AG09309 (cell line): ENCODE results near the gene MCC.

Experiments
- DNase-seq: peaks from one replicate; pipeline ENCODE4 v3.0.0-alpha.2; 2010; ENCODE audit warnings: low read depth
- H3K4me3 ChIP-seq: 2 replicates; pipeline ENCODE4 v1.5.1; 2011; ENCODE audit warnings: mild to moderate bottlenecking, low read depth, low read length, moderate library complexity; ENCODE audit not compliant: control insufficient read depth
- TF ChIP-seq, protein P1 (sequence below): IDR thresholded peaks from 2 replicates; pipeline ENCODE4 v1.5.1; 2011; ENCODE audit warnings: mild to moderate bottlenecking, low read depth, low read length, inconsistent platforms; ENCODE audit not compliant: insufficient read depth, control insufficient read depth; ENCODE audit errors: missing control alignments

Gene MCC

DNA sequence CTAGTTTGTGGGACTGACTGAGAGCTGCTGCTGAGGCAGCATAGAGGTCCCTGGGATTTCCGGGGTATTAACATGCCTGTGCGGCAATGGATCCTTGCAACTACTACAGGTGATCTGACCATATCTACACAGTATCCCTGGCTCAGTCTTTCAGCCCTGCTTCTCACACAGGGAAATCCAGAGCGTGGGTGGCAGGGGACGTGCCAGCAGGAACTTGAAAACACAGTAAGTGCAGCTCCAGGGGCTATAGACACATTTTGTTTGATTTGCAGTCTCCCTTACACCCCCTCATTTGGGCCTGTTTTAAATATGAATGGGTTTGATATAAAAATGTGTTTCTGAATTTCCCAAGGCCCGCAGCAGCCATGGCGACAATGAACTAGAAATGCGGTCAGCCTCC, 302.2 kb downstream of the MCC start:
- DNase-seq = no peak
- TF ChIP-seq, protein P1, sequence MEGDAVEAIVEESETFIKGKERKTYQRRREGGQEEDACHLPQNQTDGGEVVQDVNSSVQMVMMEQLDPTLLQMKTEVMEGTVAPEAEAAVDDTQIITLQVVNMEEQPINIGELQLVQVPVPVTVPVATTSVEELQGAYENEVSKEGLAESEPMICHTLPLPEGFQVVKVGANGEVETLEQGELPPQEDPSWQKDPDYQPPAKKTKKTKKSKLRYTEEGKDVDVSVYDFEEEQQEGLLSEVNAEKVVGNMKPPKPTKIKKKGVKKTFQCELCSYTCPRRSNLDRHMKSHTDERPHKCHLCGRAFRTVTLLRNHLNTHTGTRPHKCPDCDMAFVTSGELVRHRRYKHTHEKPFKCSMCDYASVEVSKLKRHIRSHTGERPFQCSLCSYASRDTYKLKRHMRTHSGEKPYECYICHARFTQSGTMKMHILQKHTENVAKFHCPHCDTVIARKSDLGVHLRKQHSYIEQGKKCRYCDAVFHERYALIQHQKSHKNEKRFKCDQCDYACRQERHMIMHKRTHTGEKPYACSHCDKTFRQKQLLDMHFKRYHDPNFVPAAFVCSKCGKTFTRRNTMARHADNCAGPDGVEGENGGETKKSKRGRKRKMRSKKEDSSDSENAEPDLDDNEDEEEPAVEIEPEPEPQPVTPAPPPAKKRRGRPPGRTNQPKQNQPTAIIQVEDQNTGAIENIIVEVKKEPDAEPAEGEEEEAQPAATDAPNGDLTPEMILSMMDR = no peak
- no peak overlapping the region for H3K4me3 ChIP-seq

- TF ChIP-seq, protein P1 = no peak
- H3K4me3 ChIP-seq = no peak overlapping the region
- no peak for DNase-seq
These were observed 304.6 kb downstream of the MCC start for GRCh38 chr5:113183694-113184093.

DNA sequence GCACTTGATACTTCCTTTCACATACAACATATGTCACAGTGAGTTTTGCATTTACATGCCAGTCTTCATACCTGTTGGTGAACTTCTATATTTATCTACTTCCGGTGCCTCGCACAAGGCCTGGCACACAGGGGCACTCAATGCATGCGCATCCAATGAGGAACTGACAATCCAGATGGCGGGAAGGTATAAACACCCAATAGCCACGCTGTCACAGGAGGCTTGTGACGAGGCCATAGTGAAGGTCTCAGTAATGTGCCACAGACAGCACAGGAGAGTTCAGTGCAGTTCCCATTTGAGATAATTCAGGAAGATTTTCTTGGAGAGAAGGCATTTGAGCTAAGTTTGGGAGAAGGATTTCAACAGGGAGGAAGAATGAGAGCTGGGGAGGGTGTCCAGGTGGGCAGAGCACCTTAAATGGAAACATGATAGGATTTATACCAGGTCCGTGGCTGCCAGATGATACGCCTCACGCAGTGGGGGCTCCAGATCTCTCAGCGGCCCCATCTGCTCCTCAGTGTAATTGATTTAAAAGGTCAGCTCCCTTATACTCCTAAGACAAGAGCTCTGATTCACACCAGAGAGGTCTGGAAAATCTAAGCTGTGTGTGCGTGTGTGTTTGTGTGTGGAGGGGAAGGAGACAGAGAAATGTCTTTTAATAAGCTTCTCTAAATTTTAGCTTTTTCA, 305.5 kb downstream of the MCC start:
- DNase-seq = no peak
- no peak overlapping the region for H3K4me3 ChIP-seq
- TF ChIP-seq, protein P1 = no peak

DNA sequence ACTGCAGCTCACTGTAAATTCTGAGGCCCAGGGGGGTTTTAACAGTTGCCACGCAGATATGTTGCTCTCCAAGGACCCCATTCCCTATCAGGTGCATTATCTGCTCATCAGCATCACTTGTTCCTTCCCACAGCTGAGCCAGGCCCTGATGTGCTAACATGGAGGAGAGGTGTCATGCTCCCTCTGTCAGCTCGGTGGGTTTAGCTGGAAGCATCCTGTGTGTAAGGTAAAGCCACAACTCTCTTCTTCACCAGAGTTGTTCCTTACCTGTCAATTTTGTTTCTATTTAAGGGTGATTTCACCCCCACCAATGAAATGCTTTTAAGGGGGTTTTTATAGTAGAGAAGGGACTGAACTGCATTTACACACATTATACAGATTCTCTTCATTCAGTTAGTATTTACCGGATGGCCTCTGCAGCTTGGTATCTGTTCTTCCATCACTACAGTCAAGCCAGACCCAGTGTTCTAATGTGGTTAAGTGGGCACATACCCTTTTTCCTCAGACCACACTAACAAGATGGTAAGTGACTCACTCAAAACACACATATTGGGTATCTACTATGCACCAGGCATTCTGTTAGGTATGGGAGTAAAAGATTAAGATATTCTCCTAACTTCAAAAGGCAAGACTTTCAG, 306.3 kb downstream of the MCC start:
- H3K4me3 ChIP-seq = no peak overlapping the region
- TF ChIP-seq, protein P1 = no peak
- no peak for DNase-seq

DNA sequence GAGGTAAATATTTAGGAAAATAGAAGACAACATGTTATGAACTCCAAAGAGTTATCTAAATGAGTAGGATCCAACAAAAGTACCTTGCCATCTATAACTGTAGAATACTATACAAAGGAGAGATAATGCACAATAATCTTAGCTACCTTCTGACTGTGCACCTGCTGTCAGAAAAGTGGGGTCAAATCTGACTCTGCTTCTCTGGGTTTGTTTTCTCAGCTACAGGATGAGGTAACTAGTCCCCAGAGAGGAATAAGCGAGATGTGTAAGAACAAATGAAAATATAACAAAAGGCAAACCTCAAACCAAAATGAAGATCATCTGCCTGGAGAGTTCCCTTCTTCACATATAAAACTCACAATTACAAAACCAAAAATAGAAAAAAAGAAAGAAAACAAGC, 306.8 kb downstream of the MCC start:
- no peak for DNase-seq
- no peak overlapping the region for H3K4me3 ChIP-seq
- TF ChIP-seq, protein P1 = no peak

DNA sequence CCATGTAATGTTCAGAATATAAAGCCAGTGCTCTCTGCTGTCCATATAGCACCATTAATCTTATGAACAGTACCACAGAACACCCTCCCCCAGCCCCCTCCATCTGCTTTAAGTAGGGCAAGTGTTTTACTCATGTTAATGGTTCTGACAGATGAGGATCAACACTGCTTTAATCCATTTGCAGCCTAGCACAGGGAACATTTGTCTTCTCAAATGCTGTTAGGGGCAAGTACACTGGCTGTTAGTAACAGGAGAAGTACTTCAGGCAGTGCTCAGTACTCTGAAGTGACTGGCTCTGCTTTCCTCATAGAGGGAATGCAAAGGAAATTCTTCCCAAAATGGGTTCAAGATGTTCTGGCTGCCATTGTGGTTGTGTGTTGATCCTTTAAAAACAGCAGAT, 309.1 kb downstream of the MCC start:
- no peak for DNase-seq
- TF ChIP-seq, protein P1 = no peak
- no peak overlapping the region for H3K4me3 ChIP-seq
